Suppressor macrophage (primary cell): ENCODE measurements around the gene LRCH4.
A peak's percentile ranks its signal among the peaks of the same experiment; 100 is the strongest.

Source experiments
- DNase-seq, 4 experiments: peaks; one replicate each; pipeline ENCODE4 v3.0.0-alpha.2; 2020 to 2022

Gene LRCH4

GRCh38 chr7:100604976-100605911 lies 19.3 kb upstream of the LRCH4 start:
- DNase-seq = peak; percentile 57 to 84 (median 72)

GRCh38 chr7:100604028-100604975 lies 18.4 kb upstream of the LRCH4 start:
- peak; percentile 79 to 93 (median 86) for DNase-seq

GRCh38 chr7:100603726-100604027 lies 17.7 kb upstream of the LRCH4 start:
- DNase-seq = no peak

DNA sequence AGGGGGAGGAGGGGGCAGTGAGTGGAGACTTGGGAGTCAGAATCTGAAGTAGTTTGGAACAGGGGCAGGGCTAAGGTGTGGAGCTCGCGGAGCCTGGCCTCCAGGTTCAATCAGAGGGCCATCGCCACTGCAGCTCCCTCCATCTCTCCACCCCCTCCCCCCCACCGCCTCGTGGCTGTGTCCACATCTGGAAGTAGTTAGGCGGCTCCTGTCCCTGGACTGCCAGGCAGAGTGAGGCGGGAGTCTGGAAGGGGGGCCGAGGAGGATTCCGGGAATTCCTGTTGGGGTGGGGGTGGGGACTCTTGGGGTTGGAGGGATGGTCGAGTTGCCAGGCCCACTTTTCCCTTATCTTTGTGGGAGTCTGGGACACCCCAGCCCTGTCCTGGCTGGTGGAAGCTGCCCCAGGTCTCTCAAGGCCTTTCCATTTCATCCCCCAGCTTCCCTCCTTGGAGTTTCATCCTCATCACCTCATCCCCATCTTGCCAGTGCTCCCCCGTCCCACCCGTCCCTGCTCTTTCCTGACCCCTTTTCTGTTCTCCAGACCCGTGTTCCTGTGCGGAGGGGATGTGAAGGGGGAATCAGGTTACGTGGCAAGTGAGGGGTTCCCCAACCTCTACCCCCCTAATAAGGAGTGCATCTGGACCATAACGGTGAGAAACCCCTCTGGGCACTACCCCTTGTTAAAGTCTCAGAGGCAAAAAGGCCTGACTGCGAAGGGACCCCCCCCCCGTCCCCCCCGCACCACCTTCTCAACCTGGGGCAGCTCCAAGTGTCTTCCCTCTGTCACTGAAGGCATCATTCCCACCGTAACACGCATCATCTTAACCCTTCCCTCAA lies 17.2 kb upstream of the LRCH4 start:
- DNase-seq = no peak

DNA sequence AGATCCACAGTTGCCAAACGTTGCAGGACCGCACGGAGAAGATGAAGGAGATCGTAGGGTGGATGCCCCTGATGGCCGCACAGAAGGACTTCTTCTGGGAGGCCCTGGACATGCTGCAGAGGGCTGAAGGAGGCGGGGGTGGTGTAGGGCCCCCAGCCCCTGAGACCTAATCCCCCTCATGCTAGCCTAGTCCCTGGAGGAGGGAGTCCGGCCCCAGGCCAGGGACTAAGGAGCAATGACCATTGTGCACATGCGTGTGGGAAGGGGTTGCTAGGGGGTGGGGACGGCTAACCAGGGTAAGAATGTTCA lies 14.8 kb upstream of the LRCH4 start:
- DNase-seq = no peak

GRCh38 chr7:100599911-100600729 lies 14.2 kb upstream of the LRCH4 start:
- DNase-seq = no peak

- DNase-seq = no peak
These were observed 12.5 kb upstream of the LRCH4 start for GRCh38 chr7:100598425-100598824.

- DNase-seq = no peak
These were observed 9.3 kb upstream of the LRCH4 start for GRCh38 chr7:100595188-100595587.

DNA sequence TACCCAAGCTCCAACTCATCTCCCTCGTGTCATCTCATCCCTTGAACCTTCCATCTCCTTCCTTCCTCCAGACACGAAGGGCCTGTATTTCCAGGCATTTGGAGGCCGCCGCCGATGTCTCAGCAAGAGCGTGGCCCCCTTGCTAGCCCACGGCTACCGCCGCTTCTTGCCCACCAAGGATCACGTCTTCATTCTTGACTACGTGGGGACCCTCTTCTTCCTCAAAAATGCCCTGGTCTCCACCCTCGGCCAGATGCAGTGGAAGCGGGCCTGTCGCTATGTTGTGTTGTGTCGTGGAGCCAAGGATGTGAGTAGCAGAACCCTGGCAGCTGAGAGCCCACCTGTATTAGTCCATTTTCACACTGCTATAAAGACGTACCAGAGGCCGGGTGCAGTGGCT lies 5.7 kb upstream of the LRCH4 start:
- no peak for DNase-seq

DNA sequence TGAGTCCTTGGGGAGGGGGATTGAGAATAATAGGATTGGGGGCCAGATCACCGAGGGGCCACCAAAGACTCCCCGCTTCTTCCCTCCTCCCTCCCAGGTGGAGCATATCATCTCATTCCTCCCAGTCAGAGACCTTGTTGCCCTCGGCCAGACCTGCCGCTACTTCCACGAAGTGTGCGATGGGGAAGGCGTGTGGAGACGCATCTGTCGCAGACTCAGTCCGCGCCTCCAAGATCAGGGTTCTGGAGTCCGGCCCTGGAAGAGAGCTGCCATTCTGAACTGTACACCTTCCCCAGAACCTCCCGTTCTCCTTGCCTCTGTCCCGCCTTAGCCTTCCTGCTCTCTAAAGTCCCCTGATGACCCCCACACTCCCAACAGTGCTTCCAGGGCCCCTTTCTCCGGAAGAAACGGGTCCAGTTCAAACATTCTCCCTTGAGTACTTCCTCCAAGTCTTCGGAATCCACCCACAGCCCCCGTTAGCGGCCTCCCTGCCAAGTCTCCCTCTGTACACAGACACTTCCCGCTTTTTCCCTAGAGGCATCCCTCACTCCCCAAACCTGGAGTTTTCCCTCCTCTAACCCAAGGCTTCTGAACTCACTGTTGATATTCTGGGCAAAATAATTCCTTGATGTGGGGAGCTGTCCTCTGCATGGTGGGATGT lies 4.3 kb upstream of the LRCH4 start:
- DNase-seq = peak in 2 of 4 experiments; percentile 19 to 24

DNA sequence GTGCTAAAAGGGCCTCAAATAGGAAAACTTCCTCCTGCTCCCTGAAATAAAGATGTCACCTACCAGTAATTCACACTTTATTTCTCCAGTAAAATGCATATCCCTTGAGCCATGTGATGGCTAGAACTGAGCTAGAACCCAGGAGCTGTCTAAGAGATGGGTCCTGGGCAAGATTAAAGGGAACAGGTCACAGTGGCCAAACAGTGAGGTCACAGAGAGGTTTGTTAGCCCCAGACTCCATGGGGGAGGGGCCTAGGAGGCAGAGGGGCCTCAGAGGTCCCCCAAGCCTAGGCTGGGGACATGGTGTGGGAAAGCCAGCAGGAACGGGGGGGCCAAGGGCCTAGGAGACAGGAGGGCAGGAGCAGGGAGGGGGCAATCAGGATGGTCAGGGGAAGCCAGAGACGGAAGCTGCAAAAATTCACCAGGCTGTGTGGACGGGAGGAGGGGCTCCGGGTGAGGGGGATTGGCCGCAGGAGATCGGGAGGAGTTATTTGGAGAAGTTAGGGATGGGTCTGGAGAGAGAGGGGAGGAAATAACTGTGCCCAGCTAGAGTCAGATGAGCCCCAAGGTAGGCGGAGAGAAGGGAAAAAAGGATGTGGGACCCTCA lies 3.5 kb upstream of the LRCH4 start:
- no peak for DNase-seq

DNA sequence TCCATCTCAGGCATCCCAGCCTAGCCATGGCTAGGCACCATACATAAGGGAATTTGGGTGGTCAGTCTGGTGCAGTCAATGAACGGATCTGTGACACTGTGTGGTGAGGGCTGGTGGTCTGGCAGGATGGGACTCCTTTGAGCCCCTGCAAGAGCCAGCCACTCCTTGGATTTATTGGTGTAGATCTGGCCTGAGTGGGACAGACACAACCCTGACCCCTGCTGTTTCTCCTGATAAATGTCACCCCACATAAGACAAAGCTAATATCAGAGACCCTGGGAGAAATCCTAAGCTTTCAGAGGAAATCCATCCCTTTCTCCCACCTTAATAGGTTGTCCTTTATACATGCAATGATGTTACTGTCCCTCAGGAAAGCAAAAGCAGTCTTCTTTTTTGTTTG lies 2.5 kb upstream of the LRCH4 start:
- DNase-seq = peak; percentile 31 to 61 (median 52)

DNA sequence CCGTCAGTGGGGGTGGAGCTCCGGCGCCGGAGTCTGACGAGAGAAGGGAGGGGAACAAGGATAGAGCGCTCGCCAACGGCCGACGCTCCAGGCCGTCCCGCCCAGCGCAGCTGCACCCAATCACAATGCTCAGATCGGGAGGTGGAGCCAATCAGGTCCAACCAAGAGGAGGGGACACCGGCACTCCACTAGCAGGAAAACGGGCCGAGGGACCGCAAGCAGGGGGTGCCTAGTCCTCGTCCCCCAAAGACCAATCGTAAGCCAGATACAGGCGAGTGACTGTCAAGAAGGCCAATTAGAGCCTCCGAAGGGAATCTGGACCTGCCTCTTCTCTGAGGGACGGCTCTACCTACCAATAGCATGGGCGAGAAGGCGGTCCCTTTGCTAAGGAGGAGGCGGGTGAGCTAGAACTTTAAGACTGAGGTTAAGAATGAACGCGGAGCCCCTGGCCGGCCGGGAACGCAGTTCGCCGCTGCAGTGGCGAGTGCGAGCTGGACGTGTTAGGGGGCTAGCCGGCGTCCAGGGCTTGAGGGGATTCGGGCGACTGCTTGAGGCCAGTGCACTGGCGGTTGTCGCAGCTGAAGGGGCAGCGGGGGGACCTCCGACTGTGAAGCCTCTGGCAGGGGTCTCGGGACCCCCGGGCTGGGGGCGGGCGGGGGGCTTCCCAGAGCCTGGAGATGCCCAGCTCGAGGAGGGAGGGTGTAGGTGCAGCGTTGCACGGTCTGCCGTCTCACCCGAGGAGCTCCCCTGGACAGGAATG lies 517 bp upstream of the LRCH4 start, which contains the start of gene FBXO24:
Gene FBXO24, plus strand, starts transcription at position 63 of the 760 bp plus-strand sequence. Its CDS starts 298 bp downstream, at position 361.
- peak; percentile 99 to 100 (median 100) for DNase-seq

GRCh38 chr7:100584683-100585510 lies 1.0 kb downstream of the LRCH4 start:
- peak; percentile 69 to 83 (median 77) for DNase-seq

- DNase-seq = peak; percentile 64 to 85 (median 78)
These were observed 1.8 kb downstream of the LRCH4 start for GRCh38 chr7:100584054-100584682.

- DNase-seq = peak; percentile 87 to 93 (median 92)
These were observed 2.5 kb downstream of the LRCH4 start for GRCh38 chr7:100583132-100584053.

DNA sequence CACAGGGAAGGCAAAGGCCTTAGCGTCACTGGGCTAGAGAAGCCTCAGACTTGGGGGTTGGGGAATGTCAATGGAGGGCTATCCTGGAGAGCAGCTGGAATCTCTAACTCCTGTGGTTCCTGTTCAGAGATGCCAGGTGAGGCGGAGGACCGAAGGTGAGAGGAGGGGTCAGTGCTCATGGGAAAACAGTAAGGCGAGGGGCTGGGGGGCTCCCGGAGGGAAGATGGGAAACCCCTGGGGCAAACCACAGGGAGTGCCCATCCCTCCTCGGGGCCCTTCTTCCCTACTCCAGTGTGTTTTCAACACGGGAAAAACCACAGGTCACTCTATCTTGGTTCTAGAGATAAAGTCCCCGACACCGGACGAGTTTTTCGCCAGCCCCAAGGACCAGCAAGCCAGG lies 3.3 kb downstream of the LRCH4 start:
- no peak for DNase-seq
